NCI-H1930 (cell line): ENCODE data around the gene DOCK7.
"Not testable (repeated sequence)": the region's sequence is repeated elsewhere in the genome, so short reads cannot be mapped to it uniquely, and the experiment has no call there.

Experiments
- DNase-seq, 2 experiments: peaks; one replicate each; lab custom pipeline; 2025; lab: John Stamatoyannopoulos, UW

DOCK7 gene

GRCh38 chr1:62608905-62609304 is 79.3 kb downstream of the DOCK7 start:
- DNase-seq: no peak

GRCh38 chr1:62601457-62601856 is 86.7 kb downstream of the DOCK7 start:
- DNase-seq: no peak

- DNase-seq: no peak
Observed at GRCh38 chr1:62599044-62599443, 89.1 kb downstream of the DOCK7 start.

- DNase-seq: no peak
Observed at GRCh38 chr1:62597281-62597680, 90.9 kb downstream of the DOCK7 start, which contains the start of gene ANGPTL3. ANGPTL3 (plus strand) TSS chr1:62597520; CDS start chr1:62597567, 47 bp downstream.

- no peak for DNase-seq
Observed at GRCh38 chr1:62595647-62596046, 92.5 kb downstream of the DOCK7 start.

- DNase-seq: no peak
Observed at GRCh38 chr1:62593825-62594394, 94.3 kb downstream of the DOCK7 start.

- DNase-seq: no peak
Observed at GRCh38 chr1:62590970-62591368, 97.2 kb downstream of the DOCK7 start.

- no peak for DNase-seq
Observed at GRCh38 chr1:62590255-62590969, 97.8 kb downstream of the DOCK7 start.

GRCh38 chr1:62589321-62589720 is 98.9 kb downstream of the DOCK7 start:
- DNase-seq: no peak

- no peak for DNase-seq
Observed at GRCh38 chr1:62588000-62588399, 100.2 kb downstream of the DOCK7 start.

- no peak for DNase-seq
Observed at GRCh38 chr1:62585469-62586155, 102.6 kb downstream of the DOCK7 start.

- no peak for DNase-seq
Observed at GRCh38 chr1:62573675-62574074, 114.5 kb downstream of the DOCK7 start.

GRCh38 chr1:62572476-62572875 is 115.7 kb downstream of the DOCK7 start:
- DNase-seq: no peak

- not testable (repeated sequence) for DNase-seq
Observed at GRCh38 chr1:62571517-62571916, 116.7 kb downstream of the DOCK7 start.

- DNase-seq: not testable (repeated sequence)
Observed at GRCh38 chr1:62567926-62568325, 120.3 kb downstream of the DOCK7 start.

GRCh38 chr1:62567182-62567581 is 121.0 kb downstream of the DOCK7 start:
- not testable (repeated sequence) for DNase-seq

GRCh38 chr1:62561306-62561705 is 126.9 kb downstream of the DOCK7 start:
- no peak for DNase-seq

GRCh38 chr1:62544570-62544969 is 143.6 kb downstream of the DOCK7 start:
- DNase-seq: no peak

- DNase-seq: no peak
Observed at GRCh38 chr1:62541048-62541447, 147.1 kb downstream of the DOCK7 start.

GRCh38 chr1:62539028-62539447 is 149.1 kb downstream of the DOCK7 start:
- DNase-seq: no peak

- no peak for DNase-seq
Observed at GRCh38 chr1:62536865-62537264, 151.3 kb downstream of the DOCK7 start.

GRCh38 chr1:62530516-62531154 is 157.6 kb downstream of the DOCK7 start:
- no peak for DNase-seq

GRCh38 chr1:62529227-62529626 is 159.0 kb downstream of the DOCK7 start:
- no peak for DNase-seq
